GM12875 (cell line): ENCODE data around the gene CDC26.

Source experiments
- H3K4me3 ChIP-seq: one replicate; pipeline ENCODE4 v1.5.1; 2011; ENCODE audit warnings: low read depth, low read length, control low read depth
- TF ChIP-seq, protein P1 (sequence below): IDR thresholded peaks from 2 replicates; pipeline ENCODE4 v1.5.1; 2011; ENCODE audit warnings: low read depth, mild to moderate bottlenecking, control low read depth, inconsistent platforms, low read length, moderate library complexity, borderline replicate concordance; ENCODE audit not compliant: insufficient read depth

CDC26 gene

GRCh38 chr9:113221800-113222481 is 53.4 kb downstream of the CDC26 start:
- TF ChIP-seq, protein P1, sequence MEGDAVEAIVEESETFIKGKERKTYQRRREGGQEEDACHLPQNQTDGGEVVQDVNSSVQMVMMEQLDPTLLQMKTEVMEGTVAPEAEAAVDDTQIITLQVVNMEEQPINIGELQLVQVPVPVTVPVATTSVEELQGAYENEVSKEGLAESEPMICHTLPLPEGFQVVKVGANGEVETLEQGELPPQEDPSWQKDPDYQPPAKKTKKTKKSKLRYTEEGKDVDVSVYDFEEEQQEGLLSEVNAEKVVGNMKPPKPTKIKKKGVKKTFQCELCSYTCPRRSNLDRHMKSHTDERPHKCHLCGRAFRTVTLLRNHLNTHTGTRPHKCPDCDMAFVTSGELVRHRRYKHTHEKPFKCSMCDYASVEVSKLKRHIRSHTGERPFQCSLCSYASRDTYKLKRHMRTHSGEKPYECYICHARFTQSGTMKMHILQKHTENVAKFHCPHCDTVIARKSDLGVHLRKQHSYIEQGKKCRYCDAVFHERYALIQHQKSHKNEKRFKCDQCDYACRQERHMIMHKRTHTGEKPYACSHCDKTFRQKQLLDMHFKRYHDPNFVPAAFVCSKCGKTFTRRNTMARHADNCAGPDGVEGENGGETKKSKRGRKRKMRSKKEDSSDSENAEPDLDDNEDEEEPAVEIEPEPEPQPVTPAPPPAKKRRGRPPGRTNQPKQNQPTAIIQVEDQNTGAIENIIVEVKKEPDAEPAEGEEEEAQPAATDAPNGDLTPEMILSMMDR = no peak

GRCh38 chr9:113221003-113221799 is 54.2 kb downstream of the CDC26 start, which contains the start of the genes FKBP15 and SLC31A1:
Gene FKBP15, minus strand, starts transcription at chr9:113221277. Its CDS starts 34 bp downstream, at chr9:113221243.
Gene SLC31A1, plus strand, starts transcription at chr9:113221544. Its CDS starts 34,605 bp downstream, at chr9:113256149.
- H3K4me3 ChIP-seq = peak within 1 kb of the TSS; percentile 91
- TF ChIP-seq, protein P1 = no peak

More at GRCh38 chr9:113221800-113222481, 53.4 kb downstream of the CDC26 start:
- H3K4me3 ChIP-seq = peak overlapping the region; percentile 91

- TF ChIP-seq, protein P1 = no peak
- H3K4me3 ChIP-seq = peak overlapping the region; percentile 79
Measured at GRCh38 chr9:113220467-113221002, 54.8 kb downstream of the CDC26 start.

DNA sequence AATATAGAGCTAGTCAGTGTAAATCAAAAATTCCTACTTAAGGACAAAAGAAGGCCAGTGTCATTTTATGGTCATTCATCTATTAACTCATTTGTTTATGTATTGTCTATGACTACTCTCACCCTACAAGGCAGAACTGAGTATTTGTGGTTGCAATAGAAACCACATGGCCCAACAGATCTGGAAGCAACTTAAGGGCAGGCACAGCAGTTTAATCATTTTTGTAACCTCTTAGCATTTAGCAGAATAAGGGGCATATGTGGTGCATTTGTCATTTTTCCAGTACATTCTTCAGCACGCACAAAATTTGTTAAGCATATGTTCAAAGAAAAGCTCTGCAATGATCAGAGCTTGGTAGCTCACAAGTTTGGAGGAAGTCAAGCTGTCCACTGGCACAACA is 55.4 kb downstream of the CDC26 start:
- H3K4me3 ChIP-seq = peak overlapping the region; percentile 79
- TF ChIP-seq, protein P1 = no peak

DNA sequence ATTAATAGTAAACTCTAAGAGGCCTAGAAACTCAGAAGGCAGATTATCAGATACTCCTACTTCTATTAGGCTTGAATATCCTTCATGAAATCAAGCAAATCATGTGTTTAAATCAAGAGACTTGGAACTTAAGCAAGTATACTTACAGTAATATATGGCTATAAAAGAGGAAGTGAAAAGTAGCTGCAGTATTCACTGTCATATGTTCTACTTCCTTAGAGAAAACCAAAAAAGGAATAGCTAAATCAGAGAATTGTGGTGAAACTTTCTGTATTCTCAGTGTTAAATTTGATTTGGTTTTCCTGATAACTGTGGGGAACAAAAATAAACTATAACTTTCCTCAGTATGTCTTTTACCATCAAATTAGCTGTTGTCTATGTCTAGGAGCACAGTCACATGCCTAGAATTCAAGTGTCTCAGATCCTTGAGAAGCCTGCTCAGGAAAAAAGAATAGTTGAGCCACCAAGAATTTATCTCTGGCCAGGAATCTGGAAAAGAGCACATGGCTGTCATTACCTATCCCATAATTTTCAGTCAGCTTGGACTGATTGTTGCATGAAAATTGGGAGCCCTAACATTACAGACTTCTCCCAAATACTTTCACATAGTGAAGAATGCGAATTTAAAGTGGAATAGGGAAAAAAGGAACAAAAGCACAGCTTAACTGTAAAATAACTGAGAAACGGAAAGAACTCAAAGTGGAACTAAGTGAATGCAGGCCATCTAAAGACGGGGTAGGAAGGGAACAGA is 56.0 kb downstream of the CDC26 start:
- TF ChIP-seq, protein P1 = no peak
- H3K4me3 ChIP-seq = peak overlapping the region; percentile 31
